HG02973 (cell line): ENCODE measurements around the gene KCNH1.
"Not testable (repeated sequence)": the region's sequence is repeated elsewhere in the genome, so short reads cannot be mapped to it uniquely, and the experiment has no call there.

ENCODE experiments used
- ATAC-seq: cut with Tn5 transposase; IDR thresholded peaks from one replicate; pipeline ENCODE4 v1.9.1; 2021; ENCODE audit warnings: moderate library complexity; ENCODE audit not compliant: unreplicated experiment

KCNH1 gene

DNA sequence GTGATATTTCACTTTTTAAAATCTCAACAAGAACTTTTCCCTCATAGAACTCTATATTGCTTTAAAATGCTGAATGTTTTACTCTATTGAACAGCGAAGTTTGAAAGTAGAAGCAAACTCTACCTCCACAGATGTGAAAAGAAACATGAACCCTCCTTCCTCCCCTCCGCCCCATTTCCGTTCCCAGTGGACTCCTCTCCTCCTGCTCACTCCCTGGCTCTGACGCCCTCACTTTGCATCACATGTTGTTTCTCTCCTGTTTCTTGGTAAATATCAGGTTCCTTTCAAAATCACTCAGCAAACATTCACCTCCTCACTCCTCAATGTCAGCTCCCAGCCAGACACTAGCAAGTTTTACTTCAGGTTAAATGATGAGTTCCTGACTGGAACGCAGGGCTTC is 34.6 kb downstream of the KCNH1 start:
- no peak for ATAC-seq

DNA sequence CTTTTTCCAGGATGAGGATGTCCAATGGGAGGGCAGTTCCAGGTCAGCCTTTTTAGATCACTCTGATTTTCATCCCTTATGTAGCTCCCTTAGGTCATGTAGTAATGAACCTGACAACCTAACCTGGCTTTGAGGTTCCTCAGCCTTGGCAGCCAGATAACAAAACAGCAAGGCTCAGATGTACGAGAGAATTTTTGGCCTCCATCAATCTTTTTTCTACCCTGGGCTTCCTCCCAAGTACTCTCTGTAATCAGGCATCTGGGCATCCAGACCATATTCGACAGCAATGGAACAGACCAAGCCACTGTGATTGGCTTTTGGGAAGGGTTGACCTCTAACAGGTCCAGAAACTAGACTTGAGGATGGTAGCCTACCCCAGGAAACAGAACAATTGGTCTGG is 38.6 kb downstream of the KCNH1 start:
- no peak for ATAC-seq

DNA sequence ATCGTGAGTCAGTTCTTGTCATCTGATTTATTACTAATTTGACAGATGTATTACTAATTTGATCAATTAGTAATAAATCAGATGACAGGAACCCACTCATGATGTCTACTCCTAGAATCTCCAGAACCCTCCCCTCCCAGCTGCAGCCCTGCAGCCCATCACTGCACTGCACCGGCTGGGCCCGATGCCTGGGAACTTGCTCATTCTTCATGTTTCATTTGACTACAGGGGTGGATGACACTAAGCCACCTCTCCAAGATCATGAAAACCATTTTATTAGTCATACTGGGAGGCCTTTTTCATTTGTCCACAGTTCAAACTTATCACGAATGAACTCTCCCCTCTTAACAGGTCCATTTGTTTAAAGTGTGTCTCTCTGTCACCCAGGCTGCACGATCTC is 41.0 kb downstream of the KCNH1 start:
- no peak for ATAC-seq

DNA sequence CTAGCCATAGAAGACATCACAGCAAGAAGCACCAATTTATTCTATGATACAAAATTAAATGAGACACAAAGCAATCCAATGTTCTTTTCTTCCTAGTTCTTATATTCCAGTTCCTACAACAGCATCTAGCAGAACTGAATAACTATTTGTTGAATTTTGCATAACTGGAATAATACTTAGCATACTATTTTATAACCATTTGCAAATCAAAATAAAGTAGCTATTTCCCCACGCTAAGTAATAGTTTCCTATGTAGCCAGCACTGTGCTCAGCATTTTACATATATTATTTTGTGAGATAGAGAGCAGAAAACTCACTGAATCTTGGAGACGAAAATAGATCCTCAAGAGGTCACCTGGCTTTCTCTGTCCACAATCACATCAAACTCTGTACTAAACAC is 42.1 kb downstream of the KCNH1 start:
- no peak for ATAC-seq

DNA sequence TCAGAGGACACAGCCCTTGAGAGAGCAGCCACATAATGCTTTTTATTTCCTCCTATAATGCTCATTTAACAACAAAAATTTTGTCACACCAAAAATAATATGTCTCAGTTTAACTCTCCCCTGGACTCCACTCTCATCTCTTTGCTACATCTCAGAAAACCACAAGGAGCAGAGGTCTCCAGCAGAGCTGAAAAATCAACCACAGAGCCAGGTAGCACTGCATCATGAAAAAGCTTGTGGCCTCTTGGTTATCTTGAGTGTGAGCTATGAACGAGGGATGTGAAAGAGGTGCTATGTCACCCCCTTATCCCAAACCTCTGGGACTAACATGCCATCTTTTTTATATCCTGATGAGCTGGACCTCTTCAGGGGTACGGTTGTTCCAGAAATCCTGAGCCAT is 44.4 kb downstream of the KCNH1 start:
- ATAC-seq: no peak

DNA sequence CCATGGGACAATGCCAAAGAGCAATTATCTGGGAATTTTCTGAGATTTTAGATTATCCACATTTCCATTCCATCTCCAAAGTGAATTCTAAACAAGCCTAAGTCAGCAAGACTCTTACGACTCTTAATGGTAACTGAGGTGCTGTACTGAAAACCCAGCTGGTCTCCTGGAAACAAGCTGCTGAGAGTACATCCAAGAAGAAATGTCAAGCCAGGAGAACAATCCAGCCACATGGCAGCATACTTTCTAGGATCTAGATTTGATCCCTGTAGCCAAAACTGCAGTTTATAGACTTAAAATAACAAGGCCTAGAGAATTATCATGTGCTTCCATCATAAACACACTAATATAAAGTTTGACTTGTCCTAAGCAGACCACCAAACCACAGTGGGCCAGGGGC is 45.8 kb downstream of the KCNH1 start:
- no peak for ATAC-seq

DNA sequence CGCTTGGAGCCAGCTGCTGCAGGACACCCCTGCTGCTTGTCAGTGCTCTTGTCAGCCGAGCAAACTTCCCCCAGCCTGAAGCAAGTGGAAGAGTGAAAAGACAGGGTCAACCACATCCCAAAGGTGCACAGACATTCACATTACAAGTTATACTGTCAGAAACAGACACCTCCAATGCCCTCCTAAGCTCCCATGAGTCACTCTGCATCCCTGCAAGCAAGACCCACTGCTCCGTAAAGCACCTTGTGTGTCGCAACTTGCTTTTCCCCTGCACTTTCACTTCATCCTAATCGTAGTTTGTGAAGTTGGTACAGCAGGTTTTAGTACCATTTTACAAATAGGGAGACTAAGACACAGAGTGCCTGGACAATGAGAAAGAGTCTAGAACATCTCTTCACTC is 51.1 kb downstream of the KCNH1 start:
- no peak for ATAC-seq

DNA sequence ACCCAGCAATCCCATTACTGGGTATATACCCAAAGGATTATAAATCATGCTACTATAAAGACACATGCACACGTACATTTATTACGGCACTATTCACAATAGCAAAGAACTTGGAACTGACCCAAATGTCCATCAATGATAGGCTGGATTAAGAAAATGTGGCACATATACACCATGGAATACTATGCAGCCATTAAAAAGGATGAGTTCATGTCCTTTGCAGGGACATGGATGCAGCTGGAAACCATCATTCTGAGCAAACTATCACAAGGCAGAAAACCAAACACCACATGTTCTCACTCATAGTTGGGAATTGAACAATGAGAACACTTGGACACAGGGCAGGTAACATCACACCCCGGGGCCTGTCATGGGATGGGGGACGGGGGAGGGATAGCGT is 52.5 kb downstream of the KCNH1 start:
- not testable (repeated sequence) for ATAC-seq

DNA sequence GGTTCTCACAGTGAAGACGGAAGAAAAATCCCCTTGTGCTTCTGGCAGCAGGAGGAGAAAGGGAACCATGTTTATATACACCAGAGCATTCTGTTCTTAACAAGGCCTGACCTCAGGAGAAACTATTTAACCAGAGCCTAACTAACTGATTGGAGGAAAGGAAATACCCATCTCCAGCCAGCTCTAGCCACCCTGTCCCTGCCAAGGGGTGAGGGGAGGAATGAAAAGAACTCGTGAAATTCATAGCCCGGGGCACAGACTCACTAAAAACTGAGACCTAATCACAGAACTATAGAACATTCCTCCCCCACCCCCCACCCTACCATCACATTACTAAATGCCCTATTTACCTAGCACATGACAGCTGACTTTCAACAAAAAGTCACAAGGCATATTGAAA is 65.0 kb downstream of the KCNH1 start:
- ATAC-seq: no peak

DNA sequence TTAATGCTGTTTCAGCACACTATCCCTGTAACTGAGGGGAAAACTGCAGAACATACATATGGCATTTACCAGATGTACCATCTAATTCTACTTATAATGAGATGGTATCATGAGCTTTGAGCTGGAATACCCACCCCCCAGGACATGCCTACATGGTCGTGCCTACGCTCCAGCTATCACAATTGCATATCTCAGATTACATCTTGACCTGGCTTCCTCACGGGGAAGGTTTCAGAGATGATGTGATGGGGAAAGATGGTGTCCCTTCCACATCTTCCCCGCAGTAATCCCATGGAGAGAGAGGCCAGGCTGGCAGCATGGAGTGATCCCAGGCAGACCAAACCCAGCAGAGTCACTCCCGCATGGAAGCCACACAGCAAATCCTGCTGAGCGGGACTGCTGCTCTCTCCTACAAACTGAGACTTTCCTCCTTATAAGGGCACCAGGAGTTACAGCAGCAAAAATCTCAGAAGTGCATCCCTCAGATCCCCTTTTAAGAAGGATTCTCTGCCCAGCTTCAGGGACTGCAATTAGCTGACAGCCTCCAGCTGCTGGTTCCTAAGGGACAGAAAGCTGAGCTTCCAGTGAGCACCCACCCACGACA is 67.1 kb downstream of the KCNH1 start:
- no peak for ATAC-seq

DNA sequence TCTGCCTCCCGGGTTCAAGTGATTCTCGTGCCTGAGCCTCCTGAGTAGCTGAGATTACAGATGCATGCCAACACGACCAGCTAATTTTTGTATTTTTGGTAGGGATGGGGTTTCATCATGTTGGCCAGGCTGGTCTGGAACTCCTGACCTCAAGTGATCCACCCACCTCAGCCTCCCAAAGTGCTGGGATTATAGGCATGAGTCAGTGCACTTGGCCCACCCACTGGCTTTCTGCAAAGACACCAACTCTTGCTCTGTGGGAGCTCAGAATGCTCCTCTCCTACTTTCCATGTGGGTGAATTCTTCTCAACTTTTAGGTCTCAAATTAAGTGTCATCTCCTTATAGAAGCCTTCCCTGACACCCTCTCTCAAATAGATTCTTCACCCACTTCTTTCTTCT is 92.1 kb downstream of the KCNH1 start:
- ATAC-seq: not testable (repeated sequence)

DNA sequence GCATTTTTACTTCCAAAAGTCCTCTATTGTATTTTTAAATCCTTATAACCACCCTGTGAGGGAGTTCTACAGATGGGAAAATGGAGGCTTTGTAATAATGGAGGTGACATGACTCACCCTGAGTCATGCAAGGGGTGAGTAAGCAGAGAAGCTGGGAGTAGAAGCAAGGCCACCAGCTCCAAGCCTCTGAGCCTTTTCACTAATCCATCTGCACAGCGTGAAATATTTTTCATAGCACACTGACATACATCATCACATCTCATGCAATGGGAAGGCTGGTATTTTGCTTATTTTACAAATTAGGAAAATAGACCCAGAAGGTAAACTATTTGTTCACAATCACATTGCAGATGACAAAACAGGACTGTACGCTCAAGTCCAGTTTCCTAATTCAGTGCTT is 96.9 kb downstream of the KCNH1 start:
- no peak for ATAC-seq

DNA sequence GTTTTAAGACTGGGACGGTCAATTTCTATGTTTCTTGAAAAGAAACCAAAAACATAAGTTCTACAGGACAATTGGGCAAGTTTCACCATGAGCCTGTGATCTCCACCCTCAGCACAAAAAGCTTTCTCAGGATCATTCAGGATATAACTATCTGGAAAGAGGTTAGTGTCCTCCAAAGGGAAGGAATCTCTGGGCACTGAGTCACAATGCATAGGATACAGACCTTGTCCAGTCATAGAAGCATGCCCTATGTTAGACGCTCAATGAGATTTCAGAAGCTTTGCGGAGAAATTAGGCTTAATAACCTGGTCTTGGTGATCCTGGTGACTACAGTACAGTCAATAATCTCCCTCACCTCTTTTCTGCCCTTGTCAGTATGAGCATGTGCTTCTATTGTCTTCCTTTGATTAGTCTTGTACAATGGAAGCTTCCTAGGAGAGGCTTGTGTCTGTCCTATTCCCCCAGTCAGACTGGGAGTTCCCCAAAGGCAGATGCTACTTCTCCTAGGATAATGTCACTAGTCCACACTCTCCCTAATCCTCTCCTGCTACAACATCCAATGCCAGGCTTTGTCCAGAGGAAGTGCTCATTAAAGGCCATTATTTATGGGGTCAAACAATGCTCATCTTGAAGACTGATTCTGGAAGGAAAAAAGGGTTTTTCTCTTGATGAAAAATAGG is 97.4 kb downstream of the KCNH1 start:
- no peak for ATAC-seq

DNA sequence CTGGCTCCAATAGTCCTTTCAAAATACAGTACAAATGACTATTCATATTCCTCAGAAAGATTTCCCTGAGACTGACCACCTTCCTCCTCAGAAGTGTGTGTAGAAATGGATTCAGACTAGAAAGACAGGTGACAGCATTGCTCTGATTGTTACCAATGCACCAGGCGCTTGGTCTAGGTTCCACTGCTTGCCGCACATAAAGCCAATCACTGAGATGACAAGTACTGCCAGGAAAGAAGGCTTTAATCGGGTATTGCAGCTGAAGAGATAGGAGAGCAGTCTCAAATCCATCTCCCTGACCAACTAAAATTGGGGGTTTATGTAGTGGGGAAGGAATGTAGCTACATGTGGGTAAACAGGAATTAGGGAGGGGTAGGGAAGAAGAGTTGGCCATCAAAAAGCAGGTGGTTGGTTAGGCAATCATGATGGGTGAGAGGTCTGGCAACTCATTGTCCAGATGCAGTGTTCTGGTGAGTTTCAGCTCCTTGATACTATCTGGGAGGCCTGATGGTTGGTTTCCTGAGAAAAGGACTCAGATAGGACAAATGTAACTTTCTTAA is 98.0 kb downstream of the KCNH1 start:
- ATAC-seq: no peak

DNA sequence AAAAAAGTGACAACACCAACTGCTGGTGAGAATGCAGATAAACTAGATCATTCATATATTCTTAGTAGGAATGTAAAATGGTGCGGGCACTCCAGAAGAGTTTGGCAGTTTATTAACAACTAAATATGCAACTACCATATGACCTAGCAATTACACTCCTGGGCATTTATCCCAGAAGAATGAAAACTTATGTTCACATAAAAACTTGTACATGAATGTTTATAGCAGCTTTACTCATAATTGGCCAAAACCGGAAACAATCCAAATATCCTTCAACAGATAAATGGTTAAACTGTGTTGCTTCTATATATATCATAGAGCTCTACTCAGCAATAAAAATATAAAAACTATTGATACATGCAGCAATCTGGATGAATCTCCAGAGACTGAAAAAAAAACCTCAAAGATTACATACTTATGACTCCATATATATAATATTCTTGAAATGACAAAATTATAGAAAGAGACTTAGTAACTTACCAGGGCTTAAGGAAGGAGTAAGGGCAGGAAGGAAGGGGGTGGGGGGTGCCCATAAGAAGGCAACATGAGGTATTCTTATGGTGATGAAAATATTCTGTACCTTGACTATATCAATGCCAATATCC is 99.9 kb downstream of the KCNH1 start:
- no peak for ATAC-seq

DNA sequence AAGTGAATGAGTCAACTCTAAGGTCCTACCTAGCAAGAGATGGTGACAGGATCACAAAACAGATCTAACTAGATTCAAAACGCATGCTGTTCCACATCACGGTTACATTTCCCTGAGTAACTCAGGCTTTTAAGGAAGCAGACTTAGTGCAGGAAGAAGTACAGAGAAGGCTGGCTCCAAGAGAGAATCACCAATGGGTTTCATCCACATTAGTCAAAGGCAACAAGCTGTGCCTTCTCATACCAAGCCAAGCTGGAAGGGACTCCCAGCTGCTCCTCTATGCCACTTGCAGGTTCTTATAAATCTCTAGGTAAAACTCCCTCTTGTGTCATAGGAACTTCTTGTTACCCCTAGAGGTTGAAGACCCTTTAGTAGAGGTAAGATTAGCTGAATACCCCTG is 109.0 kb downstream of the KCNH1 start:
- ATAC-seq: no peak

DNA sequence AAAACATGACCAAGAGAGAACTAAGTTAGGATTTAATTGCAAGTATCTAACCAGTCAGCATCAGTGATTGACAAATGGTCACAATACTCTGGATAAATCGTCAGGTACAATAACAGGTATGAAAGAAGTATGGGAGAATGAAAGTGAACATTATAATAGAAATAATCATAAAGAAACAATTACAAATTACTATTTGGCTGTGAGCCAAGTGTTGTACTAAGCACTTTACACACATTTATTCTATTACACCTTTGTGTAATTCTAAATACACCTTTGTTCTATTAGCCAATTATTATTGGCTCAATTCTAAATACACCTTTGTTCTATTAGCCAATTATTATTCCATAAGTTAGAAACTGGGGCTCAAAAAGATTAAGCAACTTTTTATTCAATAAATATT is 114.7 kb downstream of the KCNH1 start:
- ATAC-seq: no peak

DNA sequence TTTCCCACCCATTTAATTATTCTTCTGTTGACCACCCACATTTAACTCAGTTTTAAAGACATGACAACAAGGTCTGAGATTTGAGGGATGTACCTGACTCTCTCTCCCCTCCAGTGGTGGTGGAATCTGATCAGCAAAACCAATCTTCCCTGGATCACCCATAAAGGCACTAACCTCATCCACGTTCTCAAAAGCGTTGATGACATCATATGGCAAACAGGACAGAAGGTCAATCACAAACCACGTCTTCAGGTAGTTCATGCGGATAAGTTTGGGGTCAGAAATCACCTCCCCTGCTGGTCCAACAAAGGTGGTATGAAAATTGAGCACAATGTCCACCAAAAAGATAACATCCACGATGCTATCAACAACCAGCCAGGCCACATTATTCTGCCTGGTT is 115.3 kb downstream of the KCNH1 start:
- no peak for ATAC-seq

DNA sequence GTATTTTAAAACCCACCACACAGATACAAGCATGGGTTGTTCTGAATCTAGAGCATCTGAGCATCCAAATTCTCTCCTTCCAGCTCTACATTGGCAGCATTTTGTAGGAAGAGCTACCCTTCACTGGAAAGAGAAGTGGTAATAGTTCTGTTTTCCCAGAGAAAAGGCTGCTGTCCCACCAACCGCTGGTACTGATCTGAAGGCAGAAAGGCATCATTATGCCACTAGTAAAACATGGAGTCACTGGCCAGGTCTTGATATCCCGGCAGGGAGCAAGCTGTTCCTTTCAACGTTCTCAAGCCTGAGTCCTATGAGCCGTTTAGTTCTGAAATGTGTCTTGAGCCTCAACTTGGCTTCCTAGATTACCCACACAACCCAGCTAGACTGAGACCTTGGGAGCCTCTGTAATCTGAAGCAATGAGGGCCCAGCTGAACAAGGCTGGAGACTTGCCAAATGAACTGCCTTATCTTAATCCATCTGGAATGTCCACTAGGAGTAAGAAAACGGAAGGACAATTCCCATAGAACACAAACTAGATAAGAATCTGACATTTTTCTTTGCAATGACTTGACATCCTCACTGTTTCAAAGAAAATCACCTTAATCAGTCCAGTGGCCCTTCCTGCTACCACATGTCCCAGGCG is 116.8 kb downstream of the KCNH1 start:
- ATAC-seq: no peak

DNA sequence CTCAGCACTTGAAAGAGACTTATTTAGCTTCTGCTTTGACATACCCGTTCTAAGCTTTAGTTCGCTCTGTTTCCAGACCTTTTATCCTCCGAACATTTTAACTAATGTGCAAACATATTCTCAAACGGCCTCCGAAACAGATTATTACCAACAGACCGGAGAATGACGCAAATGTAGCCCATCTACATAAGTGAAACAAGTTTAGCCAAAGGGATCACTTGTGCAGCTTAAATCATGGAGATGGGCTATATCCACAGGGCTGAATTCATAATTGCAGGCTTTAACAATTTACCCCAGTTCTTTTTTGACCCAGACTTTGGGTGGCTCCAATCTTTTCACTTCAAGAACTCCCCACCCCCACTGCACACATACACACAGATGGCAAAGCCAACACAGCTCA is 119.7 kb downstream of the KCNH1 start:
- ATAC-seq: no peak

DNA sequence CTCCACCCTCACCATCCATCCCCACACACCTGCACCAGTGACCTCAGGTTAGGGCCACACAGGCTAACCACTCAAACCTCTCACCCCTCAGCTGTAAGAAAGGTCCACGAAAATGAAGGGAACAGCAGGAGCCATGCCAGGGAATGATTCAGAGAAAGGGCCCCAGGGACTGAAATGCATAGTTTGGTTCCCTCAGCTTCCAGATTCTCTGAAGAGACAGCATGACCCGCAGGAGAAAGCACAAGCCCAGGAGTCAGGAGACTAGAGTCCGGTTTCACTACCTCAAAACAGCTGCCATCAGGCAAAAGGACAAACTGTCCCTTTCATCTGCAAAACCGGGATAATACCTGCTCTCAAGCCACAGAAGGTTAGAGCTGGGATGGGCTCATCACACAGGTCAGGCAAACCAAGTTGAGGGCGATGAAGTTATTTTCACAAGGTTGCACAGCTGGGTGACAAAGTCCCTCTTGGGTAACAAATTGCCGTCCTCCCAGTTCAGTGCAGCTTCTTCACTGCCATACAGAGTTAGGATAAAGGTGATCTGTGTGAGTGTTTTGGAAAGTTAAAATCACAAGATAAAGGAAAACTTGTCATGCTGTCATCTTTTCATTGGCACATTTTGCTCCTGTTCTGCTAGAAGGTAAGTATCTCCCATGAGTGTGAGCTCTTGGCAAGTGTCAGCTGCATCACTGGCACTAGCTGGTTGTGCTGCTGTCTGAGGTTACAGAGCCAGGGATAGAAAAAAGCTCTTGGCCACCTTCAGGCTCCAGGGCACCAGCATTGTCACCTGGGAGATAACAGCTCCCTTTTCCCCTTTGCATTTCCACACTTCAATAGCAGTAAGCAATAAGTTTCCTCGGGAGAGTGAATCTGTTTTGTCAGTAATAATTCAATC is 120.4 kb downstream of the KCNH1 start:
- no peak for ATAC-seq
